DMS114 treated with DMSO at 0.1 percent for 48 hours (cell line): ENCODE data around the gene MATK.

Experiments used
- DNase-seq: peaks from one replicate; lab custom pipeline; 2025; ENCODE audit not compliant: unreplicated experiment; lab: John Stamatoyannopoulos, UW

The MATK gene, protein sequence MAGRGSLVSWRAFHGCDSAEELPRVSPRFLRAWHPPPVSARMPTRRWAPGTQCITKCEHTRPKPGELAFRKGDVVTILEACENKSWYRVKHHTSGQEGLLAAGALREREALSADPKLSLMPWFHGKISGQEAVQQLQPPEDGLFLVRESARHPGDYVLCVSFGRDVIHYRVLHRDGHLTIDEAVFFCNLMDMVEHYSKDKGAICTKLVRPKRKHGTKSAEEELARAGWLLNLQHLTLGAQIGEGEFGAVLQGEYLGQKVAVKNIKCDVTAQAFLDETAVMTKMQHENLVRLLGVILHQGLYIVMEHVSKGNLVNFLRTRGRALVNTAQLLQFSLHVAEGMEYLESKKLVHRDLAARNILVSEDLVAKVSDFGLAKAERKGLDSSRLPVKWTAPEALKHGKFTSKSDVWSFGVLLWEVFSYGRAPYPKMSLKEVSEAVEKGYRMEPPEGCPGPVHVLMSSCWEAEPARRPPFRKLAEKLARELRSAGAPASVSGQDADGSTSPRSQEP

DNA sequence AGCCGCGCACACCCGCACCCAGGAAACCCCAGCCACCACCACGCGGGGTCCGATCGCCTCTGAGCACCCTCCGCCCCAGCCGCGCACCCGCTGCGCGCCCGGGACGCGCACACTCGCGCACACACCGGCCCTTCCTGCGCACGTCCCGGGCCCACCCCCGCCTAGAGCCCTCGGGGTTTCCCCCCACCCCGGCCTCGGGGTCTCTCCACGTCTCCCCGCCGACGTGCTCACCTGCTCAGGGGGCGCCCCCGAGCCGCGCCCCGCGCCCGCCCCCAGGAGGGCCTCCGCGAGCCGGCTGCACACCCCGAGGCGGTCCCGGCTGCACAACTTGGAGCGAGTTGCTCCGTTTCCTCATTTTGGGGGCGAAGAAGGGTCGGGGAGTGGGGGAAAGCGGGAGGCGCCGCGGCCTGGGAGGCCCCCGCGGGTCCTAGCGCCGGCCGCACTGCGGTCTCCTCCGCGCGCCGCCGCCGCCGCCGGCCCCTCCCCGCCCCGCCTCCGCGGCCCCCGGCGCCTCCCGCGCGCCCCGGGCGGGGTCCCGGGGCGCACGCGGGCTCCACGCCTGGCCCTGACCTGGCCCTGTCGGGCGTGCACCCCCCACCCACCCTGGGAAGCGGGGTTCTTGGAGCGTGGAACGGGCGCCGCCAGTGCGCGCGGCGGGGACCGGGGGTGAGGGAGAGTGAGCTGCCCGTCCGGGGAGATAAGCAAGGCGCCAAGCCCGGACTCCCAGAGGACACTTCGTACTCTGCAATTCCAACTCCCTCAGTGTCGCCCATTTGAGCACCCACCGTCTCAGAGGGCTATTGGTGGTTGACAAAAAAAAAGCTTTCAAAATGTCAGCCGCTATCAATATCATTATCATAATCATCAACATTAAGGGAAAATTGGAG is at the start of gene MATK:
Gene MATK, minus strand, starts transcription at position 444 of the 887 bp plus-strand sequence. CDS start 1,246 bp downstream, outside the sequence.
- no peak for DNase-seq

DNA sequence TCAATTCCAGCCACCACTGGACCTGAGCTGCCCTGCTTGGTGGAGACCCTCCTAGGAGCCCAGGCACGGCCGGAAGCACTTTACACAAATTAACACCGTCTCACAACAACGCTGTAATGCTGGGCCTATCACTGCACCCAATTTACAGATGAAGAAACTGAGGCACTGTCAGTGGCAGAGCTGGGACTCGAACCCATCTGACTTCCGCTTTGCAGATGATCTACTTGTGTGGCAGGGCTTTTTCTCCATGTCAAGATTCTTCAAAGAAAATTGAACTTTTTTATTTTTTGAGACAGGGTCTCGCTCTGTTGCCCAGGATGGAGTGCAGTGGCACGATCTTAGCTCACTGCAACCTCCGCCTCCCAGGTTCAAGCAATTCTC is 48.9 kb upstream of the MATK start:
- no peak for DNase-seq

DNA sequence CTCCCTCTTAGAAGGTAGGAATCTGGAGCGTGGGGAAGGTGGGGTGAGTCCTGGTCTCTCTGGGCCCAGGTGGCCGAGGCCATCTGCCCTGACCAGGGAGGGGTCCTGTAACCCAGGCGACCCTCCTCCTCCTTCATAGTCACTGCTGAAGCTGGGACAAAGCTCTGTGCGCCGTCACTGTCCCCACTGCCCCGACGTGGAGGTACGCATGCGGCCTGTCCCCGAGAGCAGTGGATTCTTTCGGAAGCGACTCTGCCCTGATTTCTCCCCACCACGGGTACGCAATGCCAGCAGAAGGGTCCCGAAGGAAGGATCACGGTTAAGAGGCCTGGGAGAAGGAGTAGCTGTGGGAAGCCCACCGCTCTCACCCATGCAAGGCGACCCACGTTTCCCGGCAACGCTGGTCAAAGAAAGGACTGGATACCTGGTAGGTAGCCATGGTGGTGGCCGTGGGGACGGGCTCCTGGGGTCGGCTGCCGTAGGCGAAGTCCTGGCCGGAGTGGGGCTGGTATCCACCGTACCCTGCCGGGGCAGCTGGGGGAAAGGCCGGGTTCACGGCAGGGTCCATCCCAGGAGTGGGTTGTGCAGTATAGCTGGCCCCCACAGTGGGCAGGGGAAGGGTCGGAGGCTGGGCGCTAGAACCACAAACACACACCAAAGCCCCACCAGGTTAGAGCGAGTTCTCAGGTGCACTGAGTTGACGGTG is 48.3 kb upstream of the MATK start:
- DNase-seq = no peak

DNA sequence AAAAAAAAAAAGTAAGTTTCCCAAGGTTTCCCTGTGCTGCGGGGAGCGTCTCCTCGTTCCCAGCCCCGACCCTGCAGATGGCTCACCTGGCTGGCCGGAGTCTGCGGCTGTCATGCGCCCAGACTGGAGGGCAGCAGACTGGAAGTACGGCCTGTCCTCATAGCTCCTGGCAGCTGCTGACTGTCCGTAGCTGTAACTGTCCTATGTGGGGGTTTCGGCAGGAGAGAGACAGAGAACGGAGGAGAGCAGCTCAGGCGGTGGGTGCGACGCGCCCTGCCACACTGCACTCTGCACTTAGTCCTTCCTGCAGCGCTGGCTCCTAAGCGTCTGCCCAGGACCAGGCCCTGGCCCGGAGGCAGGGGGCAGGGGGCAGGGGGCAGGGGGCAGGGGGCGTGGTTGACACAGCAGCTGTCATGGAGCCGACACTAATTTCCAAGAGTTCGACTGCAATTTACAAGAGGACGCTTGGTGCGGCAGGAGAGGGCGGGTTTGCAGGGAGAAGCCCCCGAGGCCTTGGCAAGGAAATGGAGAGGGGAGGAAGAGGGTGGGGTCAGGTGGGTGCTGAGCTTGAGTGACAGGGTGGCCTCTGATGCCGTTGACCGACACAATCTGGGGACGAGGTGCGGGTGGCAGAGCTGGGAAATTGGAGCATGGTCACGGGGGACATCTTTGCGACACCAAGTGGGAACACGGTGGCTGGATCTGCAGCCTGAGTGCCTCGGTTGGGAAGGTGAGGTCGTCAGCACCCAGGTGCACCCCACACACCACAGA is 47.6 kb upstream of the MATK start:
- no peak for DNase-seq

DNA sequence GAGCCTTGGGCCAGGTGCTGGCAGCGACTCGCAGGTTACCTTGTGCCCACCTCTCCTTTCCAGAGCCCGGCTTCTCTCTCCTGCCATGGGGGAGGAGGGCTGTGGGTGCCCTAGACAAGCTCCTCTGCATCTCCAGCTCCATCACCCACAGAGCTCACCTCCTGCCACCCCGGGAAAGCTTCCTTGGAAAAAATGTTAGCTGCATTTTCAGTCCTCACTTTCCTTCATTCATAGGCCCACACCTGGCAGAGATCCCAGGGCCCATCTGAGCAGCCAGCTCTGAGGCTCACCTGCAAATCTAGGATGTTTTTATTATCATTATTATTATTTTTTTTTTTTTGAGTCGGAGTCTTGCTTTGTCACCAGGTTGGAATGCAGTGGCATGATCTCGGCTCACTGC is 45.8 kb upstream of the MATK start:
- no peak for DNase-seq

DNA sequence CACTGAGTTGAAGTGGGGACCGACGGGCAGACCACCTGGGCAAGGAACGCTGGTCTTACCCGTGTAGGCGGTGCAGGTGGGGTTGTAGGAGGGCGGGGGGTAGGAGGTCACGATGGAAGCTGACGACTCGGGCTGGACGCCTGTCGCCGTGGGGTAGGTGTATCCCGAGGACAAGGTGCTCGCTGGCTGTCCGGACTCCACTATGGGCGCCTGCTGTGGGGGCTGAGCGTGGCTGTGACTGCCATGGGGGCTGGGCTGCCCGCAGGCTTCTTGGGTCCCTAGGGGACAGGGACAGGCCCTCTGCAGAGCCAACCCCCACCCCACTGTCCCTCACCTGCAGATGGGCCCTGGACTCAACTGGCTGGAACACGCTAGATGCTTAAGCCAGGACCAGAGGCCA is 45.4 kb upstream of the MATK start:
- DNase-seq = no peak

DNA sequence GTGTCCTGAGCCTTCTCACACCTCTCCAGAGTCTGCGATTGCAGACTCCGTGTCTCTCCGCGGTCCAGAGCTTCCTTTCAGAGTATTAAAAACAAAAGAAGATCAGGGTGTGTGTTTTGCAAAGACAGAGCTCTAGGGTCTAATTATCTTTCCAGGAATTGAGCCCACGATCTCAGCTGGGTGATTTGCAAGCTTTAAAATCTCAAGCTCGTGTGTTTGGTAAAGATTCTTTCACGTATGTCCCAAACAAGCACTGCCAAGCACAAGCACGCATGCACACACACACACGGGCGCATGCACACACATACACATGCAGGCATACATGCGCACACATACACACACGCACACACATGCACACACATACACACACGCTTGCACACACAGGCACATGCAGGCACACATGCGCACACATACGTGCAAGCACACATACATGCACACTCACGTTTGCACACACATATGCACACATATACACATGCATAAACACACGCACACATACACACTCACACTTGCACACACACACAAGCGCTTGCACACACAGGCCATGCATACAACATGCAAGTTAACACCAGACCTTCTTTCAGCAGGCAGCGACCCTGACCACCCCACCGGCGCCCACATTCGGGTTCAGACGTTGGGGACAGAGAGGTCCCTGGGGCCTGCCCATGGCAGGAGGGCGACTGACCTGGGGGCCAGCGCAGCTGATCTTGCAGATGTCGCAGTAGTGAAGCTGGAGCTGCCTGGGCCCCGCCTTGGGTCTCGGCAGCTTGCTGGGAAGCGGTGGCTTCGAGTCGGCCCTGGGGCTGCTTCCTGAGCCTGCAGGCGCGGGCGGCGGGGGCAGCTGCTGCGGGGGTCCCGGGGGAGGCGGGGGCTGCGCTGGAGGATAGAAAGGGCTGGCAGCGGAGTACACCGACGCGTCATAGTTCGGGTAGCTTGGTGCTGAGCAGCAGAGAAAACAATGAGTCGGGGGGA is 44.7 kb upstream of the MATK start:
- DNase-seq = no peak

DNA sequence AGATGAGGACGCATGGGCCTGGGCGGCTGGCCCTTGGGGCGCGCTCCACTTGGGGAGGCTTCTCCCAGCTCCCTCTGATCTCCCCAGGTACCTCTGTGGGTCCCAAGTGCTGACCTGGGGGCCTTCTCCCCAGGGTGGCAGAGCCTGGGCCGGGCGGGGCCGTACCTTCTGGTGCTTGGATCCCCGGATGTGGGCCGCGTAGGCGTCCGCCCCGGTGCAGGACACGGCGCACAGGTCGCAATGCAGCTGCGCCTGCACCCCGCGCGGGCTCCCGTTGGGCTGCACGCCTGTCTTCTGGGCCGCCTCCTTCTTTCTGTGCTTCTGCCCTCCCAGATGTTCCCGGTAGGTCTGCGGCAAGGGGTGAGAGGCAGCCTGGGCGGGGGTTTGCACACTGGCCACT is 41.1 kb upstream of the MATK start:
- no peak for DNase-seq

DNA sequence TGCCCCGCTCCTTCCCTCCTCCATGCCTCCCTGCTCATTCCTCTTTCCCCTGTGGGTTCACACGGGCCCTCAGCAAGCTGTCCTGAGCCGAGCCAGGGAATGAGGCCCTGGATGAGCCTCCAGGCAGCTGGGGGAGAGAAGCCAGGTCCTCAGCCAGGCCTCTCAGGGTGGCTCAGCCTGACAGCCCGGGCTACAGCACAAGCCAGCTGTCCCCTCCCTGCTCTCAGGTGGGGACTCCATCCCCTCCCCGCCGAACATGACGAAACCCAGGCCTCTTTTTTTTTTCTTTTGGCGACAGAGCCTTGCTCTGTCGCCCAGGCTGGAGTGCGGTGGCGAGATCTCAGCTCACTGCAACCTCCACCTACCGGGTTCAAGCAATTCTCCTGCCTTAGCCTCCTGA is 40.0 kb upstream of the MATK start:
- no peak for DNase-seq

DNA sequence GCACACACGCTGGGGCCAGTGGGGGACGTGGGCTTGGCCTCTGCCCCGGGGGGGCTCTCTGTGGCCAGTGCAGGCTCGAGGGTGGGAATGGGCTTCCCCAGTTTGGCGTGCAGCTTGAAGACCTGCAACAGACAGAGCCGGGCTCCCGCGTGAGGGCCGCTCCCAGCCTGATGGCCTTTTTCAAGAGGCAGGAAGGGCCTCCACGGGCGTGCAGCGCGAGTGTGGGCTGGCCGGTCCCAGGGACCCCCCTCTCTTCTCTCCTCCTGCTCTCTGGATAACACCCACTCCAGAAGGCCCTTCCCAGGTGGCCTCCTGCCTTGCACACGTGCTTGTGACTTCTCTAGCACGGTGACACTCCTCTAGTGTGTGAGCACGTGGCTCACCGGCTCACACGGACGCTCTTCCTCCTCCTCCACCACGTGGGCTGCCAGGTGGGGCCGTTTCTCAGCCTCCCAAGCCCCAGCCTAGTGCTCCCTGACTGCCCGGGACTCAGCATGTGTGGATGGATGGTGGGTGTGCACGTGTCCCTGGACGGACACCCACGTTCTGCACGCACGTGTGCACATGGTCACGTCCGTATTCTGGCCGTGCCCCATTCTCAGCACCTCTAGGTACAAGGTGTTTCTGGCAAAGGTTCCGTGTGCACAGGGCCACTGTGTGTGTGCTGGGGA is 39.2 kb upstream of the MATK start:
- DNase-seq = no peak

DNA sequence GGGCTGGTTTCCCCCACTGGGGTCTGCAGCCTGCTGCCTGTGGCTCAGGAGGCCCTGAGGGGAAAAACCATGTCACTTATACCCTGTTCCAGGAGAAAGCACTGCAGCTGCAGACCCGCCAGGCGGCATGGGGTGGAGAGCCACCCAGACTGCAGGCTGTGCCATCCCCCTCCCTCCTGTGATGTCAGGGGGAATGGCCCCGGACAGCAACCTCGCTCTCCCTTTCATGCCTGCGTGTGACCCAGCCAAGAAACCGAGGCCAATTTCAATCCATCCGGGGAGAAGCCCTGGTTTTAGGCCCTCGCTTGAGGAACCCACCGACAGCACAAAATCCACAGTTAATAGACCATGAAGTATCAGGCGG is 37.2 kb upstream of the MATK start:
- no peak for DNase-seq

DNA sequence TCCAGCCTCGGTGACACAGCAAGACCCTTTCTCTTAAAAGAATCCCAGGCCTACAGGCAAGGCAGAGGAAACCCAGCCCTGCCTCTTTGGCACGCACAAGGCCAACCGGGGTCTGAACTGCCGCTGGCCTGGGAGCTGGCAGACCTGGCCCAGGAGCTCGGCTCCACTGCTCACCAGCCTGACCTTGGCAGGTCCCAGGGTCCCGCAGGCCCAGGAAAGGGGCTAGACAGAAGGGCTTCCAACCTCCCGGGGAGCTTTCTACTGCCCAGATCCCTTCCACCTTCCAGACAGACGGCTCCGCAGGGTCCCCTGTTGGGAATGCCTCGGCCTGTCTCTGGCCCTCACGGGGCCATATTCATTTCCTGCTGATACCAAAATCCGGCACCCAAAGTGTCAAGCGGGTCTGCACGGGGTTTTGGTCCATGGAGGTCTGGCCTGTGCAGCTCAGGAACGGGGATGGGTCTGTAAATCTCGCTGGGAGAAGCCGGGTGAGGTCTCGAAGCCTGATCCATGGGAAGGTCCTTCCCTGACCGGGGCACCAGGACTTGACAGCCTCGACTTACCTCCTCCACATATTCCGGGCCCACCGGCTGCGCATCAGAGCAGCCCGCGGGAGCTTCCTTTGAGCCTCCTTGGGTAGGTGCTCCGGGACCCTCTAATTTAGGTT is 36.6 kb upstream of the MATK start:
- no peak for DNase-seq

DNA sequence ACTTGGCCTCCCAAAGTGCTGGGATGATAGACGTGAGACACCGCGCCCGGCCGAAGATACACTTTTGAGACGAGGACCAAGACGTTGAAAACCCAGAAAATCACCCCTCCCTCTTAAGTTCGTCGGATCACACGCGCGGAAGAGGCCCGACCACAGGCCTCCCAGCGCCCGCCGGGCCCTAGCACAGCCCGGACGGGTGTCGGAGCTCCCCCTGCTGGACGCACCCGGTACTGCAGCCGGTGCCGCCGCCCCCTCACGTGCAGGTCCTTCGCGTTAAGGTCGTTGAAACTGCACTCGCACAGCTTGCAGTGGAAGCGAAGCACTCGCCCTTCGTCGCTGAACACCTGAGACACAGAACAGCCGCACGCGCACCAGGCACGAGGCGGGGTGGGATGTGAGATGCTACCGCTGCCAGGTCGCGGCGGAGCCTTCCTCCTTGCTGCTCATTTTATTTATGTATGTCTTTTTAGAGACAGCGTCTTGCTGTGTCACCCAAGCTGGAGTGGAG is 35.7 kb upstream of the MATK start:
- DNase-seq = no peak

DNA sequence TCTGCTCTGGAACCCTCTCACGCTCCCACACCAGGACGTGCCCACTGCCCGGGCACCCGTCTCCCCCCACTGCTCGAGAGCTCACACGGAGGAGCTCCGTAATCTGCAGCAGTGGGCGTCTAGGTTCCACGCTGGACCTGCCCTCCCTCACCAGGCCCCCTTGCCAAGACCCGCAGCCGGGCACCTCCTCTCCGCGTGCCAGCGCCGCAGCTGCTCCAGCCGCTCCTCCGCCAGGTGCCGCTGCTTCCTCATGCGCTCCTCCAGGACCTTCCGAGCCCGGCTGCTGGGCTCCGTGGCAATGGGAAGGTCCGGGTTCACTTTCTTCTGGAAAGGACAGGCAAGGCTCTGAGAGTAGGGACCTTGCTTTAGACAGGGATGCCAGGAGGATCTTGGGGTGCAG is 35.0 kb upstream of the MATK start:
- no peak for DNase-seq

DNA sequence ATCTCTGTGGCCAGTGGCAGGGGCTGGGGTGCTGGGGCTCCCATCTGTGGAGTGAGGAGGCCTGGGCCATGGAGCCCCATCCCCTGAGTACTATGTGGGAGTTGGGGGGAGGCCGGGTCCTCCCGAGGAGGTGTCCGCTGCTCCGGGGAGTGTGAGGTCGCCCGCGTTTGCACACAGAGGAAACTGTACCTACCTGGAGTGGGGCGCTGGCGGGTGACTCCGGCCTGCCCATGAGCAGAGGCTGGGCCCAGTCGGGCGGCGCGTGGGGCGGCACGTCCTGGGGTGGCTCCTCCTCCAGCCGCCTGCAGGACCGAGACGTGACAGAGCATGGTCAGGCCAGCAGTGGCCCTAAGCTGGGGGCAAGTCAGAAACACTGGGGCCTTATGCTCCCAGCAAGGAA is 33.8 kb upstream of the MATK start:
- DNase-seq = no peak

DNA sequence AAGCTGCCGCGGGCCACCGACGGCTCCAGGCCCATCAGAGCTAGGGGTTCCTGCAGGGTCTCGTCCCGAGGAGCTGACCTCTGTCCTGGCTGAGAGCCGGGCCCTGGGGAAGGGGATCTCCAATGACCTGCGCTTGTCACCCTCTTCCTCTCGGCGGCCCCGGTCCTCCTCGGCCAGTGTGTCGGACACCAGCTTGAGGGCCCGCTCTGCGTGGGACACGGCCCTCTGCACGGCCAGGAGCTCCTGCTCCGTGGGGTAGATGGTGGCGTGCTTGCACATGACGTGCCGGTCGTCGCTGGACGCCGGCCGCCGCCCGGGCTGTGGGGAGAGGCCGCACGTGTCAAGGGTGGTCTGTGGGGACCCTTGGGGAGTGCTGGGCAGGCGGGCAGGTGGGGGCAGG is 32.7 kb upstream of the MATK start:
- no peak for DNase-seq

DNA sequence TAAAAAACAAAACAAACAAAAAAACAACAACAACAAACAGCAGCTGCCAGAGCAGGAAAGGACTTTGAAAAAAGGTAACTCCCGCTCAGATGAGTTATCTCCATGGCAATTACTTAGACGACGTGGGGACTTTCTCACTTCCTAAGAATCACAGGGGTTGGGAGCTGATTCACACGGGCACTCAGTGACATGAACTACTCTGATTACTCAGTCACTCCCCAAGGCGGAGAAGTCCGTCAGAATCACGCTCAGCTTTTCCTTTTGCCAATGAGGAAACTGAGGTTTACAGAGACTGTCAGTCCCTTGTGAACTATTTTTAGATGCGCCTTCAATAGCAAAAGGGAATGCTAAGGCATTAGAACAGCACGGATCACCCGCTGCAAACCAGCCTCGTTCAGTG is 32.3 kb upstream of the MATK start:
- DNase-seq = no peak

DNA sequence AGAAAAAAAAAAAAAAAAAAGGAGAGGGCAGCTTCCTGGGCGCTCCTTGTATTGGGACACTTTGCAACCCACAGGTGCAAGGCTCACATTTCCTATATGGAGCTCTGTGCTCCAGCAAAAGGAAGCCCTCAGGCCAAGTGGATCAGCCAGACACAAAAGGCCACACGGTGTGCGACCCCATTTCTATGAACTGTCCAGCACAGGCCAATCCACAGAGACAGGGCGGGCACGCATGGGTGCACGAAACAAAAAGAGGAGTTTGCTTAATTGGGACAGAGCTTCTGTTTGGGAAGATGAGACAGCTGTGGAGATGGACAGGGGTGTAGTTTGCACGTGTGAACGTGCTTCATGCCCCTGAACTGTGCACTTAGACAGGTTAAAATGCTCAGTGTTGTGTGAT is 31.6 kb upstream of the MATK start:
- no peak for DNase-seq
